ENCODE results near the gene ANKDD1A.
A peak's percentile ranks its signal among the peaks of the same experiment; 100 is the strongest.

ANKDD1A gene

GRCh38 chr15:64877435-64877834, 34.3 kb upstream of the ANKDD1A start:
- TF ChIP-seq FOXP2 (optimal IDR thresholded peaks at IDR 0.05; ENCODE audit: borderline replicate concordance, extremely low read depth, extremely low read length, insufficient read depth) (no peak), SIN3A (IDR thresholded peaks at IDR 0.05; ENCODE audit: borderline replicate concordance, insufficient read depth, low read length) (no peak), REST (IDR thresholded peaks at IDR 0.05; ENCODE audit: insufficient read depth in 1 of 2, low read depth in 2 of 2, low read length in 2 of 2) (no peak), TAF1 (IDR thresholded peaks at IDR 0.05; ENCODE audit: borderline replicate concordance, insufficient read depth, low read length) (no peak), POLR2AphosphoS5 (IDR thresholded peaks at IDR 0.05; ENCODE audit: low read depth, low read length) (no peak)

- TF ChIP-seq FOXP2 (optimal IDR thresholded peaks at IDR 0.05; ENCODE audit: borderline replicate concordance, extremely low read depth, extremely low read length, insufficient read depth) (peak; percentile 84), REST (IDR thresholded peaks at IDR 0.05; ENCODE audit: insufficient read depth in 1 of 2, low read depth in 2 of 2, low read length in 2 of 2) (no peak), SIN3A (IDR thresholded peaks at IDR 0.05; ENCODE audit: borderline replicate concordance, insufficient read depth, low read length) (no peak), TAF1 (IDR thresholded peaks at IDR 0.05; ENCODE audit: borderline replicate concordance, insufficient read depth, low read length) (no peak), POLR2AphosphoS5 (IDR thresholded peaks at IDR 0.05; ENCODE audit: low read depth, low read length) (no peak)
These were observed 33.0 kb upstream of the ANKDD1A start for GRCh38 chr15:64878705-64879104.

GRCh38 chr15:64883100-64883581, 28.6 kb upstream of the ANKDD1A start:
- TF ChIP-seq SIN3A (IDR thresholded peaks at IDR 0.05; ENCODE audit: borderline replicate concordance, insufficient read depth, low read length) (no peak), TAF1 (IDR thresholded peaks at IDR 0.05; ENCODE audit: borderline replicate concordance, insufficient read depth, low read length) (no peak)

- TF ChIP-seq POLR2AphosphoS5 (IDR thresholded peaks at IDR 0.05; ENCODE audit: low read depth, low read length) (no peak), SIN3A (IDR thresholded peaks at IDR 0.05; ENCODE audit: borderline replicate concordance, insufficient read depth, low read length) (no peak), FOXP2 (optimal IDR thresholded peaks at IDR 0.05; ENCODE audit: borderline replicate concordance, extremely low read depth, extremely low read length, insufficient read depth) (no peak), TAF1 (IDR thresholded peaks at IDR 0.05; ENCODE audit: borderline replicate concordance, insufficient read depth, low read length) (no peak), REST (IDR thresholded peaks at IDR 0.05; ENCODE audit: insufficient read depth in 1 of 2, low read depth in 2 of 2, low read length in 2 of 2) (no peak)
These were observed 27.6 kb upstream of the ANKDD1A start for GRCh38 chr15:64883997-64884511.

GRCh38 chr15:64884679-64885078, 27.0 kb upstream of the ANKDD1A start:
- TF ChIP-seq FOXP2 (optimal IDR thresholded peaks at IDR 0.05; ENCODE audit: borderline replicate concordance, extremely low read depth, extremely low read length, insufficient read depth) (no peak), SIN3A (IDR thresholded peaks at IDR 0.05; ENCODE audit: borderline replicate concordance, insufficient read depth, low read length) (no peak), TAF1 (IDR thresholded peaks at IDR 0.05; ENCODE audit: borderline replicate concordance, insufficient read depth, low read length) (no peak), POLR2AphosphoS5 (IDR thresholded peaks at IDR 0.05; ENCODE audit: low read depth, low read length) (no peak), REST (IDR thresholded peaks at IDR 0.05; ENCODE audit: insufficient read depth in 1 of 2, low read depth in 2 of 2, low read length in 2 of 2) (no peak)

All from PFSK-1 (cell line).